Endodermal cell (in vitro differentiated cells): ENCODE data around the gene FURIN. TPM values are rescaled to one million over a fixed set of nuclear protein-coding genes. Genes with fewer than 3 reads are reported as not detected.

ENCODE experiments used
- DNase-seq: peaks from one replicate; pipeline ENCODE4 v3.0.0-alpha.2; 2017
- H3K27ac ChIP-seq: 2 replicates; pipeline ENCODE4 v1.5.1; 2013; ENCODE audit warnings: mild to moderate bottlenecking, low read depth, low read length, moderate library complexity
- H3K27me3 ChIP-seq: 2 replicates; pipeline ENCODE4 v1.6.1; 2013; ENCODE audit warnings: mild to moderate bottlenecking, low read length, moderate library complexity; ENCODE audit not compliant: insufficient read depth, control insufficient read depth, poor library complexity, severe bottlenecking
- H3K36me3 ChIP-seq: 2 replicates; pipeline ENCODE4 v1.7.0; 2013; ENCODE audit warnings: mild to moderate bottlenecking, low read length, moderate library complexity; ENCODE audit not compliant: control insufficient read depth, insufficient read depth
- H3K4me1 ChIP-seq: one replicate; pipeline ENCODE4 v1.7.0; 2013; ENCODE audit warnings: low read length; ENCODE audit not compliant: control insufficient read depth, insufficient read depth
- H3K4me3 ChIP-seq: 2 replicates; pipeline ENCODE4 v1.5.1; 2013; ENCODE audit warnings: mild to moderate bottlenecking, low read length, moderate library complexity
- H3K9ac ChIP-seq: 2 replicates; pipeline ENCODE4 v1.6.1; 2013; ENCODE audit warnings: mild to moderate bottlenecking, low read length, moderate library complexity; ENCODE audit not compliant: poor library complexity, severe bottlenecking; ENCODE audit errors: extremely low read depth
- H3K9me3 ChIP-seq: 2 replicates; pipeline ENCODE4 v1.6.1; 2013; ENCODE audit warnings: mild to moderate bottlenecking, low read length, moderate library complexity; ENCODE audit not compliant: control insufficient read depth
- H3K27ac Mint-ChIP-seq: 2 replicates; pipeline ENCODE4 v1.8.0; 2020; ENCODE audit warnings: mixed read lengths
- H3K27me3 Mint-ChIP-seq: 2 replicates; pipeline ENCODE4 v1.8.0; 2021; ENCODE audit warnings: mild to moderate bottlenecking, mixed read lengths; ENCODE audit not compliant: insufficient read depth
- H3K36me3 Mint-ChIP-seq: 2 replicates; pipeline ENCODE4 v1.8.0; 2020; ENCODE audit warnings: low read depth, mixed read lengths
- H3K4me1 Mint-ChIP-seq: 2 replicates; pipeline ENCODE4 v1.8.0; 2020; ENCODE audit warnings: mixed read lengths
- H3K4me3 Mint-ChIP-seq: 2 replicates; pipeline ENCODE4 v1.8.0; 2020; ENCODE audit warnings: mild to moderate bottlenecking, moderate library complexity, mixed read lengths
- H3K9me3 Mint-ChIP-seq: 2 replicates; pipeline ENCODE4 v1.8.0; 2020; ENCODE audit warnings: mild to moderate bottlenecking, mixed read lengths
- WGBS, 2 experiments: methylation state at CpG; one replicate each; pipeline versions ENCODE4 v1.1.5 to v1.1.7; 2013; ENCODE audit warnings: missing lambda C conversion rate in 2 of 2, mixed read lengths in 1 of 2; ENCODE audit not compliant: insufficient coverage in 1 of 2, insufficient read length in 1 of 2; 5-methylcytosine and 5-hydroxymethylcytosine counted together
- total RNA-seq, 2 donors: library from RNA; stranded (reverse); fragmentation: NEBNext Ultra II Directional in 1 of 2; extraction: Animal tissue kit (Norgen Biotek cat#: 25700) in 1 of 2; gene quantifications; 2 replicates in 1 of 2; 3 replicates in 1 of 2; pipeline ENCODE4 v1.2.1, GENCODE V29; 2021
- TF ChIP-seq, protein P1 (sequence below): fragments of 200-600 bp; sonication (generic); conservative IDR thresholded peaks from 2 replicates; pipeline ENCODE4 v1.5.0; 2021; ENCODE audit warnings: antibody characterized with exemption, mild to moderate bottlenecking

Gene FURIN
- total RNA-seq, 2 donors from 2014 or later = 96.3 to 108 TPM

DNA sequence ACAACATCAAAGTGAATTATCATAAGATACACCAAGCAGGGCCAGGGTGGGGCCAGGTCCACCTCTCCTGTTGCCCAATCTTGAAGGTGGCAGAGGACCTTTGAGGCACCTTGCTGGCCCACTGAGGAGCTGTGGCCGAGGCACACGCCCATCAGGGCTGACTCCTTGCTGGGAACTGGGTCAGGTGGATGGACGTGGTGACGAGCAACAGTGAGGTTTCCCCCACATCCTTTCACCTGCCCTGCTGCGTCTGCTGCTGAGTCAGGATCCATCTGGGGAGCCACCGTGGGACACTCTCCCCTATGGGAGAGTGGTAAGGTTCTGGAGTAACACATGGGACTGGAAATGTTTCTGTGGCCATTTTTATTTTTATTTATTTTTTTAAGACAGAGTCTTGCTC, 17.3 kb upstream of the FURIN start:
- Histone ChIP-seq H3K9me3 (no peaks in the 10 kb centered on the region), H3K9ac (no peak overlapping the region), H3K36me3 (no peaks in the 10 kb centered on the region), H3K27me3 (no peaks in the 10 kb centered on the region), H3K27ac (no peak overlapping the region), H3K4me1 (no peaks in the 10 kb centered on the region), H3K4me3 (no peak overlapping the region)
- Mint-ChIP-seq H3K9me3 (peaks cover 3% of the 10 kb centered on the region), H3K27me3 (no peaks in the 10 kb centered on the region), H3K27ac (no peak overlapping the region), H3K4me1 (no peaks in the 10 kb centered on the region), H3K4me3 (no peak overlapping the region), H3K36me3 (no peaks in the 10 kb centered on the region)
- 74 to 89% methylated on average over 3 to 6 of the region's 6 CpGs for WGBS, 2 experiments
- TF ChIP-seq, protein P1, sequence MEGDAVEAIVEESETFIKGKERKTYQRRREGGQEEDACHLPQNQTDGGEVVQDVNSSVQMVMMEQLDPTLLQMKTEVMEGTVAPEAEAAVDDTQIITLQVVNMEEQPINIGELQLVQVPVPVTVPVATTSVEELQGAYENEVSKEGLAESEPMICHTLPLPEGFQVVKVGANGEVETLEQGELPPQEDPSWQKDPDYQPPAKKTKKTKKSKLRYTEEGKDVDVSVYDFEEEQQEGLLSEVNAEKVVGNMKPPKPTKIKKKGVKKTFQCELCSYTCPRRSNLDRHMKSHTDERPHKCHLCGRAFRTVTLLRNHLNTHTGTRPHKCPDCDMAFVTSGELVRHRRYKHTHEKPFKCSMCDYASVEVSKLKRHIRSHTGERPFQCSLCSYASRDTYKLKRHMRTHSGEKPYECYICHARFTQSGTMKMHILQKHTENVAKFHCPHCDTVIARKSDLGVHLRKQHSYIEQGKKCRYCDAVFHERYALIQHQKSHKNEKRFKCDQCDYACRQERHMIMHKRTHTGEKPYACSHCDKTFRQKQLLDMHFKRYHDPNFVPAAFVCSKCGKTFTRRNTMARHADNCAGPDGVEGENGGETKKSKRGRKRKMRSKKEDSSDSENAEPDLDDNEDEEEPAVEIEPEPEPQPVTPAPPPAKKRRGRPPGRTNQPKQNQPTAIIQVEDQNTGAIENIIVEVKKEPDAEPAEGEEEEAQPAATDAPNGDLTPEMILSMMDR = no peak
- no peak for DNase-seq

DNA sequence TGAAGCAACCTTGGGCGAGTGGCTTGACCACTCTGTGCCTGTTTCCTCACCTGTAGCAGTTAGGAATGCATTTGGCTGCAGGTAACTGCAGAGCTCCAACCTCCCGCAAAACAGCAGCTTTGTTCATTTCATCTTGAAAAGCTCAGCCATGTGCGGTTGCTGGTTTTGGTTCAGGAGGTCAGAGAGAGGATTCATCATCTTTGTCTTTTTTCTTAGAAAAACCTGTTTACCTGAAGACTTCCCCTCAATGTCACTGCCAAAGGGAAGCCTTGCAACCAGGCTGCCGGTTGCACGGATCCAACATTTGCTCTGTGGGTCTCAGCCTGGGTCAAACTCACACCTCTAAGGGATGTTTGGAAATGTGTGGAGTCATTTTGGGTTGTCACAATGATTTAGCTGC, 16.4 kb upstream of the FURIN start:
- no peaks in the 10 kb centered on the region for H3K36me3 ChIP-seq
- peaks cover 5% of the 10 kb centered on the region for H3K4me1 Mint-ChIP-seq
- H3K27me3 Mint-ChIP-seq = no peaks in the 10 kb centered on the region
- no peak overlapping the region for H3K4me3 ChIP-seq
- no peak overlapping the region for H3K27ac Mint-ChIP-seq
- H3K9ac ChIP-seq = no peak overlapping the region
- no peak overlapping the region for H3K27ac ChIP-seq
- peaks cover 3% of the 10 kb centered on the region for H3K9me3 Mint-ChIP-seq
- H3K4me3 Mint-ChIP-seq = no peak overlapping the region
- H3K9me3 ChIP-seq = no peaks in the 10 kb centered on the region
- H3K27me3 ChIP-seq = no peaks in the 10 kb centered on the region
- DNase-seq = no peak
- H3K4me1 ChIP-seq = no peaks in the 10 kb centered on the region
- TF ChIP-seq, protein P1 = no peak
- WGBS, 2 experiments = 93 to 96% methylated on average over 4 to 5 of the region's 5 CpGs
- H3K36me3 Mint-ChIP-seq = no peaks in the 10 kb centered on the region

DNA sequence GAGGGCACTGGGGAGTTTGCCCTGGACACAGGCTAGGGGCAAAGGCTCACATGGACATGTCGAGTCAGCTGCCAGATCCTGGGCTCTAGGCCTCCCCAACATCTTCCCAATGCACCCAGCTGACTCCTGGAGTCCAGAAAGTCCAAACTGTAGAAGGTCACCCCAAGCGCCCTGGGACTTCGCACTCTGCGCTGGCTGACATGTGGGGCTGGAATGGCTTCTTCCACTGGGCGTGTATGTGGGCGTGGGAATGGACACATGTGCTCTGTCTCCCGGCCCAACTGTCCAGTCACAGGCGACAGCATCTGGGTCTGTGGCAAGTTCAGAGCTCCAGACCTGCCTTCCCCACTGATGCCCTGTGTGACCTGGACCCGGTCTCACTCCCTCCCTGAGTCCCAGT, 13.2 kb upstream of the FURIN start:
- Mint-ChIP-seq H3K9me3 (peaks cover 3% of the 10 kb centered on the region), H3K36me3 (no peaks in the 10 kb centered on the region), H3K4me3 (no peak overlapping the region), H3K4me1 (peaks cover 13% of the 10 kb centered on the region), H3K27ac (no peak overlapping the region), H3K27me3 (no peaks in the 10 kb centered on the region)
- DNase-seq = no peak
- Histone ChIP-seq H3K4me1 (peaks cover 5% of the 10 kb centered on the region), H3K9me3 (no peaks in the 10 kb centered on the region), H3K27ac (no peak overlapping the region), H3K9ac (no peak overlapping the region), H3K36me3 (no peaks in the 10 kb centered on the region), H3K27me3 (no peaks in the 10 kb centered on the region), H3K4me3 (no peak overlapping the region)
- 93 to 97% methylated on average over 7 to 9 of the region's 9 CpGs for WGBS, 2 experiments
- TF ChIP-seq, protein P1 = no peak
